GM23338 (cell line): ENCODE results near the gene TMEM150C. TPM values are rescaled to one million over a fixed set of nuclear protein-coding genes. Genes with fewer than 3 reads are reported as not detected.

Experiments used
- ATAC-seq: fragments of 200-7000 bp; cut with Tn5 transposase; 3 replicates; pipeline ENCODE4 v1.9.1; 2020
- DNase-seq: peaks from one replicate; pipeline ENCODE4 v3.0.0-alpha.2; 2015; ENCODE audit warnings: low spot score
- H2AFZ ChIP-seq: fragments of 200-600 bp; sonication (generic); 2 replicates; pipeline ENCODE4 v1.8.0; 2016; ENCODE audit warnings: antibody characterized with exemption, mild to moderate bottlenecking, moderate library complexity
- H3F3A ChIP-seq: fragments of 200-600 bp; sonication (generic); replicated peaks from 2 replicates; pipeline ENCODE4 v1.8.0; 2017; ENCODE audit warnings: antibody characterized with exemption, mixed run types, low read depth
- H3K27ac ChIP-seq: fragments of 200-600 bp; sonication (generic); 2 replicates; pipeline ENCODE4 v1.6.1; 2016; ENCODE audit warnings: low read depth
- H3K27me3 ChIP-seq: fragments of 200-600 bp; sonication (generic); 2 replicates; pipeline ENCODE4 v1.8.0; 2016; ENCODE audit warnings: mild to moderate bottlenecking, mixed run types, moderate library complexity; ENCODE audit not compliant: insufficient read depth
- H3K36me3 ChIP-seq: fragments of 200-600 bp; sonication (generic); 2 replicates; pipeline ENCODE4 v1.8.0; 2016; ENCODE audit warnings: mild to moderate bottlenecking; ENCODE audit not compliant: insufficient read depth
- H3K4me1 ChIP-seq: fragments of 200-600 bp; sonication (generic); 2 replicates; pipeline ENCODE4 v1.8.0; 2016; ENCODE audit warnings: mild to moderate bottlenecking, moderate library complexity; ENCODE audit not compliant: insufficient read depth
- H3K4me2 ChIP-seq: fragments of 200-600 bp; sonication (generic); 2 replicates; pipeline ENCODE4 v1.7.1; 2017; ENCODE audit warnings: mixed run types
- H3K4me3 ChIP-seq: fragments of 200-600 bp; sonication (generic); 2 replicates; pipeline ENCODE4 v1.6.1; 2016; ENCODE audit warnings: mixed run types
- H3K79me2 ChIP-seq: fragments of 200-600 bp; sonication (generic); replicated peaks from 2 replicates; pipeline ENCODE4 v1.8.0; 2017; ENCODE audit warnings: mild to moderate bottlenecking; ENCODE audit not compliant: insufficient read depth
- H3K9me2 ChIP-seq: fragments of 200-600 bp; sonication (generic); 2 replicates; pipeline ENCODE4 v1.8.0; 2017; ENCODE audit not compliant: insufficient read depth
- H4K20me1 ChIP-seq: fragments of 200-600 bp; sonication (generic); replicated peaks from 2 replicates; pipeline ENCODE4 v1.8.0; 2017; ENCODE audit warnings: mild to moderate bottlenecking; ENCODE audit not compliant: insufficient read depth
- H3K27ac Mint-ChIP-seq: 2 replicates; pipeline ENCODE4 v1.8.0; 2020; ENCODE audit warnings: inconsistent platforms, mild to moderate bottlenecking, moderate library complexity, mixed read lengths
- H3K27me3 Mint-ChIP-seq: 3 replicates; pipeline ENCODE4 v1.8.0; 2022; ENCODE audit warnings: low read depth, mild to moderate bottlenecking, moderate library complexity, mixed read lengths, inconsistent platforms; ENCODE audit not compliant: insufficient read depth, poor library complexity
- H3K36me3 Mint-ChIP-seq: 3 replicates; pipeline ENCODE4 v1.8.0; 2021; ENCODE audit warnings: low read depth, mild to moderate bottlenecking, inconsistent platforms, moderate library complexity, mixed read lengths
- H3K4me1 Mint-ChIP-seq: 3 replicates; pipeline ENCODE4 v1.8.0; 2020; ENCODE audit warnings: mild to moderate bottlenecking, inconsistent platforms, mixed read lengths
- H3K4me3 Mint-ChIP-seq: 3 replicates; pipeline ENCODE4 v1.8.0; 2021; ENCODE audit warnings: moderate library complexity, mild to moderate bottlenecking, inconsistent platforms, mixed read lengths
- H3K9me3 Mint-ChIP-seq: 3 replicates; pipeline ENCODE4 v1.8.0; 2020; ENCODE audit warnings: moderate library complexity, mild to moderate bottlenecking, inconsistent platforms, mixed read lengths
- CREB1 ChIP-seq: fragments of 250-450 bp; sonication (Bioruptor Pico); IDR thresholded peaks from 2 replicates; pipeline ENCODE4 v1.5.0; 2020; ENCODE audit warnings: low read depth, mild to moderate bottlenecking, moderate library complexity
- EZH2 ChIP-seq: fragments of 200-600 bp; sonication (generic); IDR thresholded peaks from one replicate; pipeline ENCODE4 v1.8.0; 2017; ENCODE audit warnings: antibody characterized with exemption, mild to moderate bottlenecking, low read depth; ENCODE audit not compliant: unreplicated experiment
- EZH2phosphoT487 ChIP-seq: fragments of 200-600 bp; sonication (generic); IDR thresholded peaks from one replicate; pipeline ENCODE4 v1.8.1; 2018; ENCODE audit warnings: antibody characterized with exemption; ENCODE audit not compliant: unreplicated experiment
- JUNB ChIP-seq: IDR thresholded peaks from one replicate; pipeline ENCODE4 v1.6.1; 2016; ENCODE audit warnings: antibody characterized with exemption; ENCODE audit not compliant: unreplicated experiment
- NANOG ChIP-seq: IDR thresholded peaks from 2 replicates; pipeline ENCODE4 v1.6.1; 2016; ENCODE audit warnings: antibody characterized with exemption, borderline replicate concordance
- POLR2AphosphoS5 ChIP-seq: IDR thresholded peaks from 2 replicates; pipeline ENCODE4 v1.6.1; 2016; ENCODE audit warnings: antibody characterized with exemption, low read depth
- REST ChIP-seq: IDR thresholded peaks from one replicate; pipeline ENCODE4 v1.6.1; 2018; ENCODE audit warnings: antibody characterized with exemption; ENCODE audit not compliant: unreplicated experiment
- STAT1 ChIP-seq: IDR thresholded peaks from one replicate; pipeline ENCODE4 v1.6.1; 2016; ENCODE audit warnings: antibody characterized with exemption; ENCODE audit not compliant: unreplicated experiment
- ZNF114 ChIP-seq: fragments of 250-450 bp; sonication (Bioruptor Pico); IDR thresholded peaks from 2 replicates; pipeline ENCODE4 v1.5.0; 2020; ENCODE audit warnings: mild to moderate bottlenecking, moderate library complexity
- ZNF331 ChIP-seq: fragments of 250-450 bp; sonication (Bioruptor Pico); IDR thresholded peaks from 2 replicates; pipeline ENCODE4 v1.5.0; 2020; ENCODE audit warnings: low read depth, mild to moderate bottlenecking, moderate library complexity
- polyA plus RNA-seq: library from polyadenylated mRNA; unstranded; fragments of >200 nt; fragmentation: Nextera tagmentation; extraction: Ambion mirVana; gene quantifications from 2 replicates; pipeline ENCODE4 v1.2.1, GENCODE V29; 2016
- total RNA-seq: library from RNA; depleted of rRNA; stranded (reverse); fragments of >200 nt; shearing (Covaris generic); gene quantifications from 2 replicates; pipeline ENCODE4 v1.2.3, GENCODE V29; 2014
- TF ChIP-seq, protein P1 (sequence below): IDR thresholded peaks from 2 replicates; pipeline ENCODE4 v1.6.1; 2016; ENCODE audit warnings: antibody characterized with exemption
- TF ChIP-seq, protein P2 (sequence below): fragments of 250-450 bp; sonication (Bioruptor Pico); IDR thresholded peaks from 2 replicates; pipeline ENCODE4 v1.5.0; 2020; ENCODE audit warnings: mild to moderate bottlenecking, moderate library complexity
- TF ChIP-seq, protein P3 (sequence below), 2 experiments: fragments of 200-600 bp in 1 of 2; sonication (generic) in 1 of 2; conservative IDR thresholded peaks; 2 replicates each; pipeline versions ENCODE4 v1.5.1 to v1.6.1; 2016 to 2017; ENCODE audit warnings: antibody characterized with exemption in 2 of 2, low read depth in 2 of 2, mild to moderate bottlenecking in 2 of 2, moderate library complexity in 1 of 2

Gene TMEM150C
- total and polyA plus RNA-seq, 2 experiments from 2014 or later, result 1.7 to 4.0 TPM

DNA sequence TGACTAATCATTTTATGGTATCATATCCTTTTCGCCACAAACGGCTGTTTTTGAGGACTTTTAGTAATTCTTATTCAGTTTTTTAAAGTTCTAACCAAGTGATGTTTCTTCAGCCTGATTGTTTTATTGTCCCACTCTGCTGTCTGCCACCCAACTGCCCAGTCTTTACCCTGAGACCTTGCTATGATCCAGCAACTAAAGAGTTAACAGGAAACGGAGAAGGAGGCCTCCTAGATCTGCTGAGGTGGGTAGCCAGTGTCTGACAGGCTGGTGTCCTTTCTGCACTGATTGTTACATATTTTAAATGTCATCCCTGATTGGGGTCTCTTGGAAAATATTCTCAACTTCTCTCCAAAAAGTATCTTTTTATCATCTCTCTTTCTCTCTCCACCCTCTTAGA lies 7.9 kb upstream of the TMEM150C start:
- no peak overlapping the region for H3K27ac Mint-ChIP-seq
- DNase-seq (no peak), ATAC-seq (peak; percentile 42; the same call in 1 of the 3 replicates)
- H3K79me2 ChIP-seq, result no peaks in the 10 kb centered on the region
- no peaks in the 10 kb centered on the region for H3K36me3 ChIP-seq
- H3K36me3 Mint-ChIP-seq, result no peaks in the 10 kb centered on the region
- H3K27me3 Mint-ChIP-seq, result peaks cover 8% of the 10 kb centered on the region
- H3K27ac ChIP-seq, result no peak overlapping the region
- TF ChIP-seq EZH2phosphoT487, result no peak
- TF ChIP-seq, protein P1, sequence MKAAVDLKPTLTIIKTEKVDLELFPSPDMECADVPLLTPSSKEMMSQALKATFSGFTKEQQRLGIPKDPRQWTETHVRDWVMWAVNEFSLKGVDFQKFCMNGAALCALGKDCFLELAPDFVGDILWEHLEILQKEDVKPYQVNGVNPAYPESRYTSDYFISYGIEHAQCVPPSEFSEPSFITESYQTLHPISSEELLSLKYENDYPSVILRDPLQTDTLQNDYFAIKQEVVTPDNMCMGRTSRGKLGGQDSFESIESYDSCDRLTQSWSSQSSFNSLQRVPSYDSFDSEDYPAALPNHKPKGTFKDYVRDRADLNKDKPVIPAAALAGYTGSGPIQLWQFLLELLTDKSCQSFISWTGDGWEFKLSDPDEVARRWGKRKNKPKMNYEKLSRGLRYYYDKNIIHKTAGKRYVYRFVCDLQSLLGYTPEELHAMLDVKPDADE, result no peak; the same call in 1 of the 2 replicates
- no peak for TF ChIP-seq REST
- no peak for TF ChIP-seq ZNF114 (CRISPR knock-in tag)
- no peak for TF ChIP-seq JUNB
- no peak for TF ChIP-seq STAT1
- TF ChIP-seq, protein P2, sequence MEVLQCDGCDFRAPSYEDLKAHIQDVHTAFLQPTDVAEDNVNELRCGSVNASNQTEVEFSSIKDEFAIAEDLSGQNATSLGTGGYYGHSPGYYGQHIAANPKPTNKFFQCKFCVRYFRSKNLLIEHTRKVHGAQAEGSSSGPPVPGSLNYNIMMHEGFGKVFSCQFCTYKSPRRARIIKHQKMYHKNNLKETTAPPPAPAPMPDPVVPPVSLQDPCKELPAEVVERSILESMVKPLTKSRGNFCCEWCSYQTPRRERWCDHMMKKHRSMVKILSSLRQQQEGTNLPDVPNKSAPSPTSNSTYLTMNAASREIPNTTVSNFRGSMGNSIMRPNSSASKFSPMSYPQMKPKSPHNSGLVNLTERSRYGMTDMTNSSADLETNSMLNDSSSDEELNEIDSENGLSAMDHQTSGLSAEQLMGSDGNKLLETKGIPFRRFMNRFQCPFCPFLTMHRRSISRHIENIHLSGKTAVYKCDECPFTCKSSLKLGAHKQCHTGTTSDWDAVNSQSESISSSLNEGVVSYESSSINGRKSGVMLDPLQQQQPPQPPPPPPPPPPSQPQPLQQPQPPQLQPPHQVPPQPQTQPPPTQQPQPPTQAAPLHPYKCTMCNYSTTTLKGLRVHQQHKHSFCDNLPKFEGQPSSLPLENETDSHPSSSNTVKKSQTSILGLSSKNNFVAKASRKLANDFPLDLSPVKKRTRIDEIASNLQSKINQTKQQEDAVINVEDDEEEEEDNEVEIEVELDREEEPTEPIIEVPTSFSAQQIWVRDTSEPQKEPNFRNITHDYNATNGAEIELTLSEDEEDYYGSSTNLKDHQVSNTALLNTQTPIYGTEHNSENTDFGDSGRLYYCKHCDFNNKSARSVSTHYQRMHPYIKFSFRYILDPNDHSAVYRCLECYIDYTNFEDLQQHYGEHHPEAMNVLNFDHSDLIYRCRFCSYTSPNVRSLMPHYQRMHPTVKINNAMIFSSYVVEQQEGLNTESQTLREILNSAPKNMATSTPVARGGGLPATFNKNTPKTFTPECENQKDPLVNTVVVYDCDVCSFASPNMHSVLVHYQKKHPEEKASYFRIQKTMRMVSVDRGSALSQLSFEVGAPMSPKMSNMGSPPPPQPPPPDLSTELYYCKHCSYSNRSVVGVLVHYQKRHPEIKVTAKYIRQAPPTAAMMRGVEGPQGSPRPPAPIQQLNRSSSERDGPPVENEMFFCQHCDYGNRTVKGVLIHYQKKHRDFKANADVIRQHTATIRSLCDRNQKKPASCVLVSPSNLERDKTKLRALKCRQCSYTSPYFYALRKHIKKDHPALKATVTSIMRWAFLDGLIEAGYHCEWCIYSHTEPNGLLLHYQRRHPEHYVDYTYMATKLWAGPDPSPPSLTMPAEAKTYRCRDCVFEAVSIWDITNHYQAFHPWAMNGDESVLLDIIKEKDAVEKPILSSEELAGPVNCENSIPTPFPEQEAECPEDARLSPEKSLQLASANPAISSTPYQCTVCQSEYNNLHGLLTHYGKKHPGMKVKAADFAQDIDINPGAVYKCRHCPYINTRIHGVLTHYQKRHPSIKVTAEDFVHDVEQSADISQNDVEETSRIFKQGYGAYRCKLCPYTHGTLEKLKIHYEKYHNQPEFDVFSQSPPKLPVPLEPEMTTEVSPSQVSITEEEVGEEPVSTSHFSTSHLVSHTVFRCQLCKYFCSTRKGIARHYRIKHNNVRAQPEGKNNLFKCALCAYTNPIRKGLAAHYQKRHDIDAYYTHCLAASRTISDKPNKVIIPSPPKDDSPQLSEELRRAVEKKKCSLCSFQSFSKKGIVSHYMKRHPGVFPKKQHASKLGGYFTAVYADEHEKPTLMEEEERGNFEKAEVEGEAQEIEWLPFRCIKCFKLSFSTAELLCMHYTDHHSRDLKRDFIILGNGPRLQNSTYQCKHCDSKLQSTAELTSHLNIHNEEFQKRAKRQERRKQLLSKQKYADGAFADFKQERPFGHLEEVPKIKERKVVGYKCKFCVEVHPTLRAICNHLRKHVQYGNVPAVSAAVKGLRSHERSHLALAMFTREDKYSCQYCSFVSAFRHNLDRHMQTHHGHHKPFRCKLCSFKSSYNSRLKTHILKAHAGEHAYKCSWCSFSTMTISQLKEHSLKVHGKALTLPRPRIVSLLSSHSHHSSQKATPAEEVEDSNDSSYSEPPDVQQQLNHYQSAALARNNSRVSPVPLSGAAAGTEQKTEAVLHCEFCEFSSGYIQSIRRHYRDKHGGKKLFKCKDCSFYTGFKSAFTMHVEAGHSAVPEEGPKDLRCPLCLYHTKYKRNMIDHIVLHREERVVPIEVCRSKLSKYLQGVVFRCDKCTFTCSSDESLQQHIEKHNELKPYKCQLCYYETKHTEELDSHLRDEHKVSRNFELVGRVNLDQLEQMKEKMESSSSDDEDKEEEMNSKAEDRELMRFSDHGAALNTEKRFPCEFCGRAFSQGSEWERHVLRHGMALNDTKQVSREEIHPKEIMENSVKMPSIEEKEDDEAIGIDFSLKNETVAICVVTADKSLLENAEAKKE (CRISPR knock-in tag), result no peak
- TF ChIP-seq, protein P3, sequence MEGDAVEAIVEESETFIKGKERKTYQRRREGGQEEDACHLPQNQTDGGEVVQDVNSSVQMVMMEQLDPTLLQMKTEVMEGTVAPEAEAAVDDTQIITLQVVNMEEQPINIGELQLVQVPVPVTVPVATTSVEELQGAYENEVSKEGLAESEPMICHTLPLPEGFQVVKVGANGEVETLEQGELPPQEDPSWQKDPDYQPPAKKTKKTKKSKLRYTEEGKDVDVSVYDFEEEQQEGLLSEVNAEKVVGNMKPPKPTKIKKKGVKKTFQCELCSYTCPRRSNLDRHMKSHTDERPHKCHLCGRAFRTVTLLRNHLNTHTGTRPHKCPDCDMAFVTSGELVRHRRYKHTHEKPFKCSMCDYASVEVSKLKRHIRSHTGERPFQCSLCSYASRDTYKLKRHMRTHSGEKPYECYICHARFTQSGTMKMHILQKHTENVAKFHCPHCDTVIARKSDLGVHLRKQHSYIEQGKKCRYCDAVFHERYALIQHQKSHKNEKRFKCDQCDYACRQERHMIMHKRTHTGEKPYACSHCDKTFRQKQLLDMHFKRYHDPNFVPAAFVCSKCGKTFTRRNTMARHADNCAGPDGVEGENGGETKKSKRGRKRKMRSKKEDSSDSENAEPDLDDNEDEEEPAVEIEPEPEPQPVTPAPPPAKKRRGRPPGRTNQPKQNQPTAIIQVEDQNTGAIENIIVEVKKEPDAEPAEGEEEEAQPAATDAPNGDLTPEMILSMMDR (conservative IDR thresholded peaks at IDR 0.05; ENCODE audit: low read depth in 2 of 2), result no peak
- TF ChIP-seq NANOG, result no peak
- TF ChIP-seq CREB1 (CRISPR knock-in tag), result no peak
- TF ChIP-seq ZNF331 (CRISPR knock-in tag), result no peak
- no peak for TF ChIP-seq POLR2AphosphoS5
- TF ChIP-seq EZH2, result no peak
- no peak overlapping the region for H3K4me3 Mint-ChIP-seq
- no peaks in the 10 kb centered on the region for H3K27me3 ChIP-seq
- no peaks in the 10 kb centered on the region for H3F3A ChIP-seq
- H2AFZ ChIP-seq, result peak overlapping the region; percentile 60
- peaks cover 18% of the 10 kb centered on the region for H3K4me1 Mint-ChIP-seq
- H3K9me2 ChIP-seq, result no peaks in the 10 kb centered on the region
- H3K4me2 ChIP-seq, result no peak overlapping the region
- H3K4me1 ChIP-seq, result peaks cover 14% of the 10 kb centered on the region
- no peaks in the 10 kb centered on the region for H3K9me3 Mint-ChIP-seq
- no peaks in the 10 kb centered on the region for H4K20me1 ChIP-seq
- no peak overlapping the region for H3K4me3 ChIP-seq
